Measurements from ENCODE around the gene EHMT1. TPM values are rescaled to one million over a fixed set of nuclear protein-coding genes. Genes with fewer than 3 reads are reported as not detected.

Gene EHMT1
- total and polyA plus RNA-seq, 2 experiments from 2014 or later = 162 to 177 TPM

DNA sequence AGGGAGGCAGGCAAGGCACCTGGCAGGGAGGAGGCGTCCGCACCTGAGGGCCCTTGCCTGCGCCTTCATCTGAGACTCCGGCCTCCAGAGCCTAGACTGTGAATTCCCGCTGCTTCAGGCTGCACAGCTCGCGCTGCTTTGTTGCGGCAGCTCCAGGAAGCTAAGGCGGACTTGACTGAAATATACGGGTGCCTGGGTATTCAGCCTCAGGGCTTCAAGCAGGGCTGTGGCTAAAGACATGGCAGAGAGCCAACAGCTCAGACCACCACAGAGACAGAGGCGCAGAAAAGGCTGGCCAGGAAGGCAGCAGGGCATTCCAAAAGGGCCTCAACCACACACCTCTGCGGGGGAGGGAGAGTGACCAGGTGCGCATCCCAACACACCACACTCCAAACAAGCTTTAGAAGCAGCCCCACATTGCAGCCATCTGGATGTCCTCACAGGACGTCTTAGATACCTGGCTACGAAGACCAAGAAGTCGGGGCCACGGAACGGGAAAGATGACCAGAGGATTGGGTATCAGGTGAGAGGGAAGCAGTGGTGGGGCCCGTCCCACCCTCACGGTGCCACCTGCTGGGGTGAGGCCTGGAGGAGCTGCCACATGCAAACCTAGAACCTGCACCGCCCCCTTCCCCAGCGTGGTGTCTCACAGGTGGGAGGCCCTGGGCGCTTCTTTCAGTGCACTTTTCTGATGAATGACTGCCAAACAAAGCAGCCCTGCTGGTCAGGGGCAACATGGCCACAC lies 38.4 kb upstream of the EHMT1 start:
- Mint-ChIP-seq H3K27me3 (ENCODE audit: insufficient read depth, low read depth, poor library complexity) (peaks cover 29% of the 10 kb centered on the region), H3K36me3 (ENCODE audit: low read depth) (peaks cover 58% of the 10 kb centered on the region), H3K27ac (peak overlapping the region; percentile 86), H3K4me1 (peaks cover 31% of the 10 kb centered on the region), H3K4me3 (no peak overlapping the region; the same call in 2 of the 3 replicates), H3K9me3 (no peaks in the 10 kb centered on the region)
- Histone ChIP-seq H3K36me3 (ENCODE audit: insufficient read depth) (peaks cover 9% of the 10 kb centered on the region; the same call in 1 of the 2 replicates), H3K9me2 (ENCODE audit: insufficient read depth) (no peaks in the 10 kb centered on the region), H3K27me3 (ENCODE audit: insufficient read depth) (no peaks in the 10 kb centered on the region), H4K20me1 (replicated peaks; ENCODE audit: insufficient read depth) (peaks cover 20% of the 10 kb centered on the region), H2AFZ (no peak overlapping the region), H3F3A (replicated peaks; ENCODE audit: low read depth) (peaks cover 24% of the 10 kb centered on the region; the same call in 1 of the 2 replicates), H3K4me3 (0 out of 2 replicates have a peak overlapping the region, but pooled peaks have one; percentile 13), H3K4me1 (ENCODE audit: insufficient read depth) (peaks cover 20% of the 10 kb centered on the region), H3K27ac (ENCODE audit: low read depth) (no peak overlapping the region), H3K79me2 (replicated peaks; ENCODE audit: insufficient read depth) (peaks cover 41% of the 10 kb centered on the region), H3K4me2 (peak overlapping the region; percentile 98)
- DNase-seq (ENCODE audit: low spot score) (peak; percentile 38), ATAC-seq (no peak)
- TF ChIP-seq, protein P1, sequence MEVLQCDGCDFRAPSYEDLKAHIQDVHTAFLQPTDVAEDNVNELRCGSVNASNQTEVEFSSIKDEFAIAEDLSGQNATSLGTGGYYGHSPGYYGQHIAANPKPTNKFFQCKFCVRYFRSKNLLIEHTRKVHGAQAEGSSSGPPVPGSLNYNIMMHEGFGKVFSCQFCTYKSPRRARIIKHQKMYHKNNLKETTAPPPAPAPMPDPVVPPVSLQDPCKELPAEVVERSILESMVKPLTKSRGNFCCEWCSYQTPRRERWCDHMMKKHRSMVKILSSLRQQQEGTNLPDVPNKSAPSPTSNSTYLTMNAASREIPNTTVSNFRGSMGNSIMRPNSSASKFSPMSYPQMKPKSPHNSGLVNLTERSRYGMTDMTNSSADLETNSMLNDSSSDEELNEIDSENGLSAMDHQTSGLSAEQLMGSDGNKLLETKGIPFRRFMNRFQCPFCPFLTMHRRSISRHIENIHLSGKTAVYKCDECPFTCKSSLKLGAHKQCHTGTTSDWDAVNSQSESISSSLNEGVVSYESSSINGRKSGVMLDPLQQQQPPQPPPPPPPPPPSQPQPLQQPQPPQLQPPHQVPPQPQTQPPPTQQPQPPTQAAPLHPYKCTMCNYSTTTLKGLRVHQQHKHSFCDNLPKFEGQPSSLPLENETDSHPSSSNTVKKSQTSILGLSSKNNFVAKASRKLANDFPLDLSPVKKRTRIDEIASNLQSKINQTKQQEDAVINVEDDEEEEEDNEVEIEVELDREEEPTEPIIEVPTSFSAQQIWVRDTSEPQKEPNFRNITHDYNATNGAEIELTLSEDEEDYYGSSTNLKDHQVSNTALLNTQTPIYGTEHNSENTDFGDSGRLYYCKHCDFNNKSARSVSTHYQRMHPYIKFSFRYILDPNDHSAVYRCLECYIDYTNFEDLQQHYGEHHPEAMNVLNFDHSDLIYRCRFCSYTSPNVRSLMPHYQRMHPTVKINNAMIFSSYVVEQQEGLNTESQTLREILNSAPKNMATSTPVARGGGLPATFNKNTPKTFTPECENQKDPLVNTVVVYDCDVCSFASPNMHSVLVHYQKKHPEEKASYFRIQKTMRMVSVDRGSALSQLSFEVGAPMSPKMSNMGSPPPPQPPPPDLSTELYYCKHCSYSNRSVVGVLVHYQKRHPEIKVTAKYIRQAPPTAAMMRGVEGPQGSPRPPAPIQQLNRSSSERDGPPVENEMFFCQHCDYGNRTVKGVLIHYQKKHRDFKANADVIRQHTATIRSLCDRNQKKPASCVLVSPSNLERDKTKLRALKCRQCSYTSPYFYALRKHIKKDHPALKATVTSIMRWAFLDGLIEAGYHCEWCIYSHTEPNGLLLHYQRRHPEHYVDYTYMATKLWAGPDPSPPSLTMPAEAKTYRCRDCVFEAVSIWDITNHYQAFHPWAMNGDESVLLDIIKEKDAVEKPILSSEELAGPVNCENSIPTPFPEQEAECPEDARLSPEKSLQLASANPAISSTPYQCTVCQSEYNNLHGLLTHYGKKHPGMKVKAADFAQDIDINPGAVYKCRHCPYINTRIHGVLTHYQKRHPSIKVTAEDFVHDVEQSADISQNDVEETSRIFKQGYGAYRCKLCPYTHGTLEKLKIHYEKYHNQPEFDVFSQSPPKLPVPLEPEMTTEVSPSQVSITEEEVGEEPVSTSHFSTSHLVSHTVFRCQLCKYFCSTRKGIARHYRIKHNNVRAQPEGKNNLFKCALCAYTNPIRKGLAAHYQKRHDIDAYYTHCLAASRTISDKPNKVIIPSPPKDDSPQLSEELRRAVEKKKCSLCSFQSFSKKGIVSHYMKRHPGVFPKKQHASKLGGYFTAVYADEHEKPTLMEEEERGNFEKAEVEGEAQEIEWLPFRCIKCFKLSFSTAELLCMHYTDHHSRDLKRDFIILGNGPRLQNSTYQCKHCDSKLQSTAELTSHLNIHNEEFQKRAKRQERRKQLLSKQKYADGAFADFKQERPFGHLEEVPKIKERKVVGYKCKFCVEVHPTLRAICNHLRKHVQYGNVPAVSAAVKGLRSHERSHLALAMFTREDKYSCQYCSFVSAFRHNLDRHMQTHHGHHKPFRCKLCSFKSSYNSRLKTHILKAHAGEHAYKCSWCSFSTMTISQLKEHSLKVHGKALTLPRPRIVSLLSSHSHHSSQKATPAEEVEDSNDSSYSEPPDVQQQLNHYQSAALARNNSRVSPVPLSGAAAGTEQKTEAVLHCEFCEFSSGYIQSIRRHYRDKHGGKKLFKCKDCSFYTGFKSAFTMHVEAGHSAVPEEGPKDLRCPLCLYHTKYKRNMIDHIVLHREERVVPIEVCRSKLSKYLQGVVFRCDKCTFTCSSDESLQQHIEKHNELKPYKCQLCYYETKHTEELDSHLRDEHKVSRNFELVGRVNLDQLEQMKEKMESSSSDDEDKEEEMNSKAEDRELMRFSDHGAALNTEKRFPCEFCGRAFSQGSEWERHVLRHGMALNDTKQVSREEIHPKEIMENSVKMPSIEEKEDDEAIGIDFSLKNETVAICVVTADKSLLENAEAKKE (CRISPR knock-in tag; IDR thresholded peaks at IDR 0.05) = no peak
- TF ChIP-seq EZH2 (IDR thresholded peaks at IDR 0.05; ENCODE audit: low read depth, unreplicated experiment) (no peak), STAT1 (IDR thresholded peaks at IDR 0.05; ENCODE audit: unreplicated experiment) (no peak), CREB1 (CRISPR knock-in tag; IDR thresholded peaks at IDR 0.05; ENCODE audit: low read depth) (no peak), ZNF114 (CRISPR knock-in tag; IDR thresholded peaks at IDR 0.05) (no peak), EZH2phosphoT487 (IDR thresholded peaks at IDR 0.05; ENCODE audit: unreplicated experiment) (no peak), ZNF331 (CRISPR knock-in tag; IDR thresholded peaks at IDR 0.05; ENCODE audit: low read depth) (no peak), POLR2AphosphoS5 (IDR thresholded peaks at IDR 0.05; ENCODE audit: low read depth) (no peak)
- TF ChIP-seq, protein P2, sequence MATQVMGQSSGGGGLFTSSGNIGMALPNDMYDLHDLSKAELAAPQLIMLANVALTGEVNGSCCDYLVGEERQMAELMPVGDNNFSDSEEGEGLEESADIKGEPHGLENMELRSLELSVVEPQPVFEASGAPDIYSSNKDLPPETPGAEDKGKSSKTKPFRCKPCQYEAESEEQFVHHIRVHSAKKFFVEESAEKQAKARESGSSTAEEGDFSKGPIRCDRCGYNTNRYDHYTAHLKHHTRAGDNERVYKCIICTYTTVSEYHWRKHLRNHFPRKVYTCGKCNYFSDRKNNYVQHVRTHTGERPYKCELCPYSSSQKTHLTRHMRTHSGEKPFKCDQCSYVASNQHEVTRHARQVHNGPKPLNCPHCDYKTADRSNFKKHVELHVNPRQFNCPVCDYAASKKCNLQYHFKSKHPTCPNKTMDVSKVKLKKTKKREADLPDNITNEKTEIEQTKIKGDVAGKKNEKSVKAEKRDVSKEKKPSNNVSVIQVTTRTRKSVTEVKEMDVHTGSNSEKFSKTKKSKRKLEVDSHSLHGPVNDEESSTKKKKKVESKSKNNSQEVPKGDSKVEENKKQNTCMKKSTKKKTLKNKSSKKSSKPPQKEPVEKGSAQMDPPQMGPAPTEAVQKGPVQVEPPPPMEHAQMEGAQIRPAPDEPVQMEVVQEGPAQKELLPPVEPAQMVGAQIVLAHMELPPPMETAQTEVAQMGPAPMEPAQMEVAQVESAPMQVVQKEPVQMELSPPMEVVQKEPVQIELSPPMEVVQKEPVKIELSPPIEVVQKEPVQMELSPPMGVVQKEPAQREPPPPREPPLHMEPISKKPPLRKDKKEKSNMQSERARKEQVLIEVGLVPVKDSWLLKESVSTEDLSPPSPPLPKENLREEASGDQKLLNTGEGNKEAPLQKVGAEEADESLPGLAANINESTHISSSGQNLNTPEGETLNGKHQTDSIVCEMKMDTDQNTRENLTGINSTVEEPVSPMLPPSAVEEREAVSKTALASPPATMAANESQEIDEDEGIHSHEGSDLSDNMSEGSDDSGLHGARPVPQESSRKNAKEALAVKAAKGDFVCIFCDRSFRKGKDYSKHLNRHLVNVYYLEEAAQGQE (IDR thresholded peaks at IDR 0.05; ENCODE audit: unreplicated experiment) = no peak
- TF ChIP-seq, protein P3, sequence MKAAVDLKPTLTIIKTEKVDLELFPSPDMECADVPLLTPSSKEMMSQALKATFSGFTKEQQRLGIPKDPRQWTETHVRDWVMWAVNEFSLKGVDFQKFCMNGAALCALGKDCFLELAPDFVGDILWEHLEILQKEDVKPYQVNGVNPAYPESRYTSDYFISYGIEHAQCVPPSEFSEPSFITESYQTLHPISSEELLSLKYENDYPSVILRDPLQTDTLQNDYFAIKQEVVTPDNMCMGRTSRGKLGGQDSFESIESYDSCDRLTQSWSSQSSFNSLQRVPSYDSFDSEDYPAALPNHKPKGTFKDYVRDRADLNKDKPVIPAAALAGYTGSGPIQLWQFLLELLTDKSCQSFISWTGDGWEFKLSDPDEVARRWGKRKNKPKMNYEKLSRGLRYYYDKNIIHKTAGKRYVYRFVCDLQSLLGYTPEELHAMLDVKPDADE (IDR thresholded peaks at IDR 0.05) = no peak
- TF ChIP-seq, protein P4, sequence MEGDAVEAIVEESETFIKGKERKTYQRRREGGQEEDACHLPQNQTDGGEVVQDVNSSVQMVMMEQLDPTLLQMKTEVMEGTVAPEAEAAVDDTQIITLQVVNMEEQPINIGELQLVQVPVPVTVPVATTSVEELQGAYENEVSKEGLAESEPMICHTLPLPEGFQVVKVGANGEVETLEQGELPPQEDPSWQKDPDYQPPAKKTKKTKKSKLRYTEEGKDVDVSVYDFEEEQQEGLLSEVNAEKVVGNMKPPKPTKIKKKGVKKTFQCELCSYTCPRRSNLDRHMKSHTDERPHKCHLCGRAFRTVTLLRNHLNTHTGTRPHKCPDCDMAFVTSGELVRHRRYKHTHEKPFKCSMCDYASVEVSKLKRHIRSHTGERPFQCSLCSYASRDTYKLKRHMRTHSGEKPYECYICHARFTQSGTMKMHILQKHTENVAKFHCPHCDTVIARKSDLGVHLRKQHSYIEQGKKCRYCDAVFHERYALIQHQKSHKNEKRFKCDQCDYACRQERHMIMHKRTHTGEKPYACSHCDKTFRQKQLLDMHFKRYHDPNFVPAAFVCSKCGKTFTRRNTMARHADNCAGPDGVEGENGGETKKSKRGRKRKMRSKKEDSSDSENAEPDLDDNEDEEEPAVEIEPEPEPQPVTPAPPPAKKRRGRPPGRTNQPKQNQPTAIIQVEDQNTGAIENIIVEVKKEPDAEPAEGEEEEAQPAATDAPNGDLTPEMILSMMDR (conservative IDR thresholded peaks at IDR 0.05; ENCODE audit: low read depth in 2 of 2) = no peak
